ENCODE measurements around the gene GPR161.
"Not testable (repeated sequence)": the region's sequence is repeated elsewhere in the genome, so short reads cannot be mapped to it uniquely, and the experiment has no call there.

Gene GPR161

DNA sequence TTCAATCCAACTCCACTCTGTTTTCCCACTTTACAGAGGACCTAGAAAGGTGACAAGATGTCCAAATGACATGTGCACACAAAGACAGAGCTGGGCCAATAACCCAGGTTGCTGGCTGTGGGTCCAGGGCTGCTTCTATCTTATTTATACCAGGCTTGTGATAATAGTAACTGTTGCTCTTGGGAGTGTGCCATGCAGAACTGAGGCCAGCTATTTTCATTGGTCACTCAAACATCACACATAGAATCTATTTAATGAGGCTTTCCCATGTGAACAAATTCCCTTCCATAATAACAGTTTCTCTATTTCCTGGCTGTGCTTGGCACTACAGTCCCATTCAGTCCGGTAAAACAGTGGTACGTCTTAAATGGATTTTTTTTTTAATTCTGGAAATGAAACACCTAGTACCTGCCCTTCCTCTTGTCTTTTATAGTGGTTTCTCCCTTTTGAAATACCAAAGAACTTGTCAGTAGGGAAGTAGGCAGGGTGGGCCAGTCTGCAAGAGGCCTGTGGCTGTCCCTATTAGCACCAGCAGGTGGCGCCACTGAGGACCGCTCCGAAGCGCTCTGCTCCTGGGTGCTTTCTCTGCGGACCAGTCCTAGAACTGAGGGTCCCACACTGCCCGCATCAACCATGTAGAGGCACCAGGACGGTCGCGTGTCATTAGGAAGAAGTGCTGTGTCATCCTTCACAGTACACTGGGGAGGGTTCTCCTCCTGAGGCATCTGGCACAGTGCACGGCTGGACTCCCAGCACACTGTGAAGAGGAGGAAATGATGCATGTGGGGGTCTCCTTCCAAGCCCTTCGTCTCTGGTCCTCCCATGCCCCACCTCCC lies 52.1 kb downstream of the GPR161 start:
- DNase-seq, result peak; percentile 39

- DNase-seq, result no peak
Measured at GRCh38 chr1:168083456-168084325, 53.0 kb downstream of the GPR161 start.

DNA sequence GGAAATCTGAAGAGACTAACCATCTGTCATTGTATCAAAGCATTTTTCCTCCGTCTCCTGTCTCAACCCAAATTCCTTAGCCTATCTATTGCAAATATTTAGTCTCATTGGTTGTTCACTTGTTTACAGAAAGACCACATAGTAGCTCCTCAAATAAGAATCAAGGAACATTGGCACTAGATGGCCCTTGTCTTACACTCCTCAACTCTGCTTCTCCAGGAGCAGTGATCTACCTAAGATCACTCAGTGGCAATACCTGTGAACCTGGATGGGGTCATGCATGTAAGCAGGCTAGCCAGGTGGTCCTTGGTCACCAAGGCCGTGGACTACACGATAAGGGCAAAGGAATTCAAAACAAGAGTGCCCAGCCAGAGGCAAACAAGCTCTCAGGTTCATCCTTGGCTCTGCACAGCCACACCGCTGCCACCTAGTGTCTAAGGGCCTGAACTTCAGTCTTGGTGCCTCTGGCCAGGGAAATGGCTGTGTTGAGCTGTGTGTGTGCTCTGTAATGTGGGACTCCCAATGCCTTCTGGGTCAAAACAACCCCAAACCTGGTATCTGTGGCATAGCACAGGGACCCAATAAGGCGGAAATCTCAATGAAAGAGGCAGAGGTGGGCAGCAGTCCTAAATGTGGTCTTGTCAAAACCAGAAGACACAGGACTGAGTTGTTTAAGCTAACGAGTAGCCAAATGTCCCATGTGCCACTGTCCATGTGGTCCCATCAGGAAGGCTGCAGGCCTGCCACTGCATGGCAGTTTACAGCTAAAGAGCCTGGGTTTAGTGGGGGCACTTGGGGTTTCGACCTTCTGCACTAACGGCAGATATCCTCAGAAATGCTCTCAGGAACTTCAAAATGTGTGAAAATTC lies 54.5 kb downstream of the GPR161 start:
- peak; percentile 43 for DNase-seq

DNA sequence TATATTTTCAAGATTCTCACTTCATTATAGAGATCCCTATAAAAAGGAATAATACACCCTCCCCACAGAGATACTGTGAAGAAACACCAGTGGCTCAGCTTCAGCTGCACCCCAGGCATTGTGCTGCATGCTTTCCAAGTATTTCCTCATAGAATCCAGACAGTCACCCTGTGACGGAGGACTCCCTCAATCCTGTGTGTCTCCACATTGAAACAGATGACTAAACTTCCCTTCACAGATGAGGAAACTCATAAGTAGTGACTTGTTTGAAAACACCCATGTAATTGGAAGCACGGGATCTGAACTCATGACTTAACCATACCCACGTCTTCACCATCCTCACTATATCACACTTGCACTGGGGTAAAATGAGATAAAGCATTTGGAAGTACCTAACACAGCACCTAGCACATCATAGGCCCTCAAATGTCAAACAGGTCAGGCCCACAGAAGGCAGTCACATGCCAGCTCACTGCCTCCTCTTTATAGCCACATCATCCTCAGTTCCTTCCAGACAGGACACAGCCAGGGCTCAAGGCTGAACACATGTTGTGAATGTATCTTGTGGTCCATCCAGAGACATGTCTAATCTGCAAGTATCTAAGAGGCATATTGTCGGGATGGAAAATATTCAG lies 55.2 kb downstream of the GPR161 start:
- DNase-seq, result peak; percentile 12

DNA sequence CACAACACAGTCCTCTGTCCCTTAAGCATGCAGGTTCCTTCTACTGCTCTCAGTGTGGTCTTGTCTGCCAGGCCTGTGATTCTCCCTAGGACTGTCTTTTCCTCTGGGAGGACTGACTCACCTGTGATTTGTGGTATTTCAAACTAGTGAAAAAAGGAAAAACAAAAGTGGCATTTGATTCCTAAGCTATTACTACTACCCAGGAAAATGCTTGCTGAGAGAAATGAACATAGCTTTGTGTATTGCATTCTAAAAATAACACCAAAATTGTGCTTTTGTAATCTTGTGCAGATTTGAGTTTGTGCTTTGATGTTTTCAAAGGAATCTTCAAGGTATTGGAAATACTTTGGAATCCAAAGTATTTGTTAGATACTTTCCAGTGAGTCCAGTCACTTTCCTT lies 57.0 kb downstream of the GPR161 start:
- DNase-seq, result no peak

GRCh38 chr1:168069384-168069783 lies 67.3 kb downstream of the GPR161 start:
- no peak for DNase-seq

GRCh38 chr1:168065506-168065905 lies 71.2 kb downstream of the GPR161 start:
- DNase-seq, result no peak

- no peak for DNase-seq
Measured at GRCh38 chr1:168064216-168064615, 72.5 kb downstream of the GPR161 start.

DNA sequence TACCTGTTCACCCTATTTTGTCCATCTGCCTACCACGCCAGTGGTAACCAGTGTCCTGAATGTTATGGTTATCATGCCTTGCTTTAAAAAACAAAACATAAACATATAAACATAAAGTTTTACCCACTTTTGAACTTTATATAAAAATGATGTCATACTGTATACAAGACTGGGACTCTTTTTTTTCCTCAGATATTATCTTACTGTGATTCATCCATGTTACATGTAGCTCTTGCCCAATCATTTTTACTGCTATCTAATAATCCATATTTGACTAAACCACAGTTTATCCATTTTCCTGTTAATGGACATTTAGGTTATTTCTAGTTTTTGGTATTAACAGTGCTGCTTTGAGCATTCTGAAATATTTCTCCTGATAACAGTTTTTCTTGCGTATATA lies 78.8 kb downstream of the GPR161 start:
- no peak for DNase-seq

DNA sequence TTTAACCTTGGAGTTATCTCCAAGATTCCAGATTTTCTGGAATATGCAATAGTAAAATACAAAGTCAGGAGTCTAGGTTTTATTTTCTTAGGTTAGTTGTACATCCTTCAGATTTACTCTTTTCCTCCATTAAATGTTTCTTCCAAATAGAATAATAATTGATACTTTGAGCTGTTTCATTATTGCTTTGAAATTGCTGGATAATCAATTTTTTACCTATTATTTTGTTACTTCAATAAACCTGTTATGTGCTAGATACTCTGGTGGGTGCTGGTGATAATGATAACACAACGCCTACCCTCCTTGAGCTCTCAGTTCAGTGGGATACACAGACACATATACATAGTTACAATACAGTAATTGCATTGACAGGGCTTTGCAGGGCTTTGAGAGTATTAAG lies 79.4 kb downstream of the GPR161 start:
- DNase-seq, result no peak

- not testable (repeated sequence) for DNase-seq
Measured at GRCh38 chr1:168056152-168056551, 80.6 kb downstream of the GPR161 start.

DNA sequence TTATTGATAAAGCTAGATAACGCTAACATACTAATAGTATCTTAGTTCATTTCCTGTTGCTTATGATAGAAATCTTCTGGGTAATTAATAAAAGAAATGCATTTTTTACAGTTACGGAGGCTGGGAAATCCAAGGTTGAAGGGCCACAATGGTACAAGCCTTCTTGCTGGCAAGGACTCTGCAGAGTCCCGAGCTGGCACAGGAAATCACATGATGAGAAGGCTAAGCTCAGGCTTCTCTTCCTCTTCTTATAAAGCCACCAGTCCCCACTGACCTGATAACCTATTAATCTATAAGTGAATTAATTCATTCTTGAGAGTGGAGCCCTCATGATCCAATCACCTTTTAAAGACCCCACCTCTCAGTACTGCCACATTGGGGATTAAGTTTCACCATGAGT lies 82.6 kb downstream of the GPR161 start:
- no peak for DNase-seq

DNA sequence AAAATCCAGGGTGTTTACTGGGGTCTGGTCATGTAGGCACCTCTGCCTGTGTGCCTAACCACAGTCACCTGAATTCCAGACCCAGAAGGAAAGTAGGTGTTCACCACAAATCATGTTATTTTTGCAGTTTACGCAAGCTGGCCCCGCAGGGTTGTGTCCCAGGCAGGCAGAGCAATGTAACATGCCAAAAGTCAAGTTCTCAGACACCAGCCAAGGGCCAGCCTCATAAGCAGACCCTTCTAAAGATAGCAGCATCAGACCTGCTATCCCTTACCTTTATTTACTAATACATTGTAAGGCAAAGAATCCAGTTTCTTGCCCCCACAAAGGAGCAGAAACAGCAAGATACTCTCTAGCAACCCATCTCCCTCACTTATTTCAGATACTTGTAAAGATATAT lies 83.0 kb downstream of the GPR161 start:
- no peak for DNase-seq

DNA sequence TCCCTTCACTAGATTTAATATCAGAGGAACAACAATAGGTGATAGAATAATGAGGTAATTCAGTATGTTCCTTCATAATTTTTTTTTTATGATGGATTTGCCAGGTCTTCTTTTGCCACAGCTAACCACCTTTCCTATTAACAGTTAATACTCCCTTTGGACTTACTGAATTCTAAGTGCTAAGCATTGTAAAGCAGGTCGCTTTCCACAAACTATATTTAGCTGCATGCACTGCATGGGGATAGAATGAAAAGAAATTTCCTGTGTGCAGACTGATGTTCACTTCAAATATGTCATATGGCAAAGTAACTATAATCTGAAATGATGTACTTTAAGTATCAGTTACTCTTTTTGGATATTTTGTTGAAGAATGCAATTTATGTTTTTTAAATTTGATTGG lies 85.8 kb downstream of the GPR161 start:
- DNase-seq, result no peak

DNA sequence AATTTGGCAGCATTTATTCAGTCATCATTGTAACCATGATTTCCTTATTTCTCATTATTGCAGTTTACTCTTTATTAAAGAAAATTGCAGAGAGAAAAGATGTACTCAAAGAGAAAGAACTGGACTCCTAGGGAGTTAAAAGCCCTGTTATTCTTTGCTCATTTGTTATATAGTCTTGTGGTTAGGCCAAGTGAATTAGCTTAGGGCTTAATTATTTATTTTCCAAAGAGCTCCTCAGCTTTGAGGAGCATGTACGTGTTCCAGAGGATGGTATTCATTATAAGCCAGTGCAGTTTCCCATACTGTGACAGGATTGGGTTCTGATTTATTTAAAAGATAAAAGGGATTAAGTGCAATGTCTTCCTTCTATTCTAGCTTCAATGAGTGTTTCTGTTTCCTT lies 86.4 kb downstream of the GPR161 start:
- no peak for DNase-seq

GRCh38 chr1:168045311-168045710 lies 91.4 kb downstream of the GPR161 start:
- no peak for DNase-seq

DNA sequence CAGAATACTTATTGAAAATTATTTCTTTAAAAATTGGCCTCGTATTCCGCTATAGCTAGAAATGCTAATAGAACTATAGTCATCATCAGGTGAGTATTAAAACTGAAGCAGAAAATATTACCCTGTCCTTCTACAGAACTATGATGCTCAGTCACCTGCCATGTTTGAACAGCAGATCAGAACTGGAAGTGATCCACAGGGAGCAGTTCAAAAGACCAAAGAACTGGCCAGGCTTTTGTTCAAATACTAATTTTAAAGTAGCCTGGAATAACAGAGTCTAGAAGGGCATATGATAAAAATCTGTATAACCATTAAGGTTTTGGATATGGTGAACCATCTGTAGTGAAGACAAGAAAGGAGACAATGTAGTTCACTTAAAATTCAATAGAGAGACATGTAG lies 94.4 kb downstream of the GPR161 start:
- no peak for DNase-seq

DNA sequence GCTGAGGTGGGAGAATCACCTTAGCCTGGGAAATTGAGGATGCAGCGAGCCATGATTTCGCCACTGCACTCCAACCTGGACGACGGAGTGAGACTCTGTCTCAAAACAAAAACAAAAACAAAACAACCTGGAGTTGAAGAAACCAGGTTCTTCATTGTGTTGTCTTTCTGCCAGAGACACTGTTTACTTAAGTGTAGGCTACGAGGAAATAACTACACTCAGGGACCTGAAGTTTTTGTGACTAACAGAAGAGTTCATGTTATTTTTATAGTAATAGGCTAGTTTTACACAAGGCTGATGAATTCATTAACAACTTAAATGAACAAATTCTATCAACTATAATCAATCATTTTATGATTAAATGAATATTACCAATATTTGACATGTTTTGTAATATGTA lies 101.4 kb downstream of the GPR161 start:
- no peak for DNase-seq

DNA sequence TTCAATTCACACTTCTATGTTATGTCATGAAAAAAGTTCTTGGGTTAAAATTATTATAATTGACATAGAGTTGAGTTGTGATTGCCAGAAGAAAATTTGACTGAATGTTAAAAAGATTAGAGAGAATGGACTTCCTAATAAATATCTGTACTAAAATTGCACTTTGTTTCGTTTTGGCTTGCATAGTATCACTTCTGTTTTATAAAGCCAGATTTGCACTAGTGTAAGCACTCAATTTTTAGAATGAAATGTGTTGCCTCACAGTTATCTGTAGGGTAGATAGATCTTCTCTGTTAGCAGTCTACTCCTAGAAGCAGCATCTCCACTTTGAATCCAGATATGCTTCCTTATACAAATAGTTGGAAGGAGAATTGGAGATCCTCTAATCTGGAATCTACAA lies 104.7 kb downstream of the GPR161 start:
- no peak for DNase-seq

DNA sequence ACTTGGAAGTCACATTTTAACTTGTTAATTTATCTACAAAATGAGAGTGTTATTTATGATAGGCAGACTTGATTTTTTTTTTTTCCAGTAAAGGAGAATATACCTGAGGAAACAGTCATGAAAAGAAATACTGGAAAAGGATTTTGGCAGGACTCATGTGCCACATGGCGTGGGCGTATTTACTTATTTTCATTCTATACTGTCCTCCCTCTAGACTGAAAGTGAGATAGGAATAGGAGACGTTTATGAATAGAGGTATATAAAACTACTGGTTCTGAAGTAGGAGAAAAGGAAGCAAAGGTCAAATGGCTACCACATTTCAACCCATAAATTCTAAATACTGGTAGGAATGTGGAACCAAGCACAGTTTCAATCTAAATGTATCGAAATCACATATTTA lies 105.1 kb downstream of the GPR161 start:
- no peak for DNase-seq

DNA sequence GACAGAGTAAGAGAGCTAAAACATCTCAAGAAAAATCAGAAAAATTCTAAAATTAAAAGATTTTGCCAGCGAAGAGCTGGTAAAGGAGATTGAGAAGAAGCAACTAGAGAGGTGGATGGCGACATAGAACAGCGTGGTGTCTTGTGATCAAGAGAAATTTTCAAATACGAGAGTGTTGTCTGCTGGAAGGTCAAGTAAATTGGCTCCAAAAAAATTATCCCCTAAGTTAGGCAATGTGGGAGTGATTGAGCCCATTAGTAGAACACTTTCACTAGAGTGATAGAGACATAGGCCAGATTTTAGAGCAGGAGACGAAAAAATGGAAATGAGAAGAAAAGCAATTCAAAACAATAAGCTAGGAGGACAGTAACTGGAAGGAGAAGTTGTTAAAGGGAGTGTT lies 105.5 kb downstream of the GPR161 start:
- DNase-seq, result no peak

Measured in CD4-positive, alpha-beta T cell treated with Interferon gamma for 1 hour (primary cell).